ENCODE results near the gene PAXIP1. TPM values are rescaled to one million over a fixed set of nuclear protein-coding genes. Genes with fewer than 3 reads are reported as not detected.
"Not testable (repeated sequence)": the region's sequence is repeated elsewhere in the genome, so short reads cannot be mapped to it uniquely, and the experiment has no call there.

The PAXIP1 gene
- total and polyA plus RNA-seq, 2 donors (not counting 1 experiment from before 2014, with no cell fraction given) = 5.8 to 6.4 TPM

DNA sequence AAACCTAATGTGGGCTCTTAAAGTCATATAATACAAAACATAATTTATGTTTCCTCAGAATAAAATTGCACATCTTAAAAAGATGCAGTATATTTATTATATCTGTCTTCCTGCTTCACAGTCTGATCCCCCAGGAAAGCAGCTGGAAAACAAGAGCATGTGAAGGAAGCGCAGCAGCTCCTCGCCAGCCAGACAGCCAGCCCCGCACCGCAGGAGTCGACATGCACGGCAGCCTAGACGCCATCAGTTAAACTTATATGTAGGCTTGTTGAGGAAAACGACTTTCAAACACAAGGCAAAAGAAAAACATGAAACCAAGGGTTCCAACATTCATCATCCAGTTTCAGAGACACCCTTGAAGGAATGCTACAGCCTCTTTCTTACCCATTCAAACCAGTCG, 59.0 kb downstream of the PAXIP1 start:
- Histone ChIP-seq H3K4me2 (ENCODE audit: extremely low read depth, insufficient read depth, low read length) (no peak overlapping the region), H3K27me3 (ENCODE audit: control insufficient read depth, insufficient read depth, low read length) (no peaks in the 10 kb centered on the region), H3K4me3 (replicated peaks in 1 of 4; ENCODE audit: control extremely low read depth in 1 of 4, insufficient read depth in 1 of 4, low read depth in 3 of 4, low read length in 4 of 4) (no peak overlapping the region), H3K36me3 (ENCODE audit: control insufficient read depth, insufficient read depth, low read length) (peaks cover 10% of the 10 kb centered on the region), H3K27ac (ENCODE audit: insufficient read depth, low read length) (no peak overlapping the region), H3K4me1 (ENCODE audit: control insufficient read depth, extremely low read depth, insufficient read depth, low read length) (no peaks in the 10 kb centered on the region), H3K79me2 (ENCODE audit: control insufficient read depth, insufficient read depth, low read length) (no peaks in the 10 kb centered on the region), H3K9me3 (ENCODE audit: control insufficient read depth, insufficient read depth, low read depth, low read length) (no peaks in the 10 kb centered on the region), H2AFZ (ENCODE audit: low read length) (no peak overlapping the region), H3K9ac (ENCODE audit: insufficient read depth, low read length) (no peak overlapping the region), H4K20me1 (ENCODE audit: control insufficient read depth, extremely low read depth, insufficient read depth, low read length) (peaks cover under 1% of the 10 kb centered on the region)
- no peak for DNase-seq (ENCODE audit: low read depth in 2 of 2)
- TF ChIP-seq, protein P1, sequence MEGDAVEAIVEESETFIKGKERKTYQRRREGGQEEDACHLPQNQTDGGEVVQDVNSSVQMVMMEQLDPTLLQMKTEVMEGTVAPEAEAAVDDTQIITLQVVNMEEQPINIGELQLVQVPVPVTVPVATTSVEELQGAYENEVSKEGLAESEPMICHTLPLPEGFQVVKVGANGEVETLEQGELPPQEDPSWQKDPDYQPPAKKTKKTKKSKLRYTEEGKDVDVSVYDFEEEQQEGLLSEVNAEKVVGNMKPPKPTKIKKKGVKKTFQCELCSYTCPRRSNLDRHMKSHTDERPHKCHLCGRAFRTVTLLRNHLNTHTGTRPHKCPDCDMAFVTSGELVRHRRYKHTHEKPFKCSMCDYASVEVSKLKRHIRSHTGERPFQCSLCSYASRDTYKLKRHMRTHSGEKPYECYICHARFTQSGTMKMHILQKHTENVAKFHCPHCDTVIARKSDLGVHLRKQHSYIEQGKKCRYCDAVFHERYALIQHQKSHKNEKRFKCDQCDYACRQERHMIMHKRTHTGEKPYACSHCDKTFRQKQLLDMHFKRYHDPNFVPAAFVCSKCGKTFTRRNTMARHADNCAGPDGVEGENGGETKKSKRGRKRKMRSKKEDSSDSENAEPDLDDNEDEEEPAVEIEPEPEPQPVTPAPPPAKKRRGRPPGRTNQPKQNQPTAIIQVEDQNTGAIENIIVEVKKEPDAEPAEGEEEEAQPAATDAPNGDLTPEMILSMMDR (conservative IDR thresholded peaks at IDR 0.05 in 1 of 2, IDR thresholded peaks at IDR 0.05 in 1 of 2; ENCODE audit: low read depth in 1 of 2, low read length in 2 of 2) = no peak
- no peak for TF ChIP-seq EZH2 (IDR thresholded peaks at IDR 0.05; ENCODE audit: low read length, missing control alignments)

GRCh38 chr7:154942691-154943090, 60.2 kb downstream of the PAXIP1 start:
- H3K27me3 ChIP-seq (ENCODE audit: control insufficient read depth, insufficient read depth, low read length) = no peaks in the 10 kb centered on the region
- no peak overlapping the region for H2AFZ ChIP-seq (ENCODE audit: low read length)
- no peak overlapping the region for H3K4me3 ChIP-seq (replicated peaks in 1 of 4; ENCODE audit: control extremely low read depth in 1 of 4, insufficient read depth in 1 of 4, low read depth in 3 of 4, low read length in 4 of 4)
- peaks cover 10% of the 10 kb centered on the region for H3K36me3 ChIP-seq (ENCODE audit: control insufficient read depth, insufficient read depth, low read length)
- no peaks in the 10 kb centered on the region for H3K4me1 ChIP-seq (ENCODE audit: control insufficient read depth, extremely low read depth, insufficient read depth, low read length)
- no peaks in the 10 kb centered on the region for H3K79me2 ChIP-seq (ENCODE audit: control insufficient read depth, insufficient read depth, low read length)
- TF ChIP-seq, protein P1 (conservative IDR thresholded peaks at IDR 0.05 in 1 of 2, IDR thresholded peaks at IDR 0.05 in 1 of 2; ENCODE audit: low read depth in 1 of 2, low read length in 2 of 2) = no peak
- no peak for TF ChIP-seq EZH2 (IDR thresholded peaks at IDR 0.05; ENCODE audit: low read length, missing control alignments)
- DNase-seq (ENCODE audit: low read depth in 2 of 2) = no peak
- no peak overlapping the region for H3K9ac ChIP-seq (ENCODE audit: insufficient read depth, low read length)
- H3K4me2 ChIP-seq (ENCODE audit: extremely low read depth, insufficient read depth, low read length) = no peak overlapping the region
- H3K9me3 ChIP-seq (ENCODE audit: control insufficient read depth, insufficient read depth, low read depth, low read length) = no peaks in the 10 kb centered on the region
- no peak overlapping the region for H3K27ac ChIP-seq (ENCODE audit: insufficient read depth, low read length)
- H4K20me1 ChIP-seq (ENCODE audit: control insufficient read depth, extremely low read depth, insufficient read depth, low read length) = no peaks in the 10 kb centered on the region

DNA sequence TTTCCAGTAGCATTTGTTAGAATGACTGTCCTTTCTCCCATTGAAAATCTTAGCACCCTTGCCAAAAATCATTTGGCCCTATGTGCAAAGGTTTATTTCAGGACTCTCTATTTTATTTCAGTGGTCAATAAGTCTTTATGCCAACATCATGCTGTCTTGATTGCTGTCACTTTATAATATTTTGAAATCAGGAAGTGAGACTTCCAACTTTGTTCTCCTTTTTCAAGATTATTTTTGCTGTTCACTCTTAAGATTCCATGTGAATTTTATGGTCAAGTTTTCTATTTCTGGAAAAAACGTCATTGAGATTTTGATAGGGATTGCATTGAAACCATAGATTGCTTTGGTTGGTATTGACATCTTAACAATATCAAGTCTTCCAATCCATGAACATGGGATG, 65.1 kb downstream of the PAXIP1 start:
- Histone ChIP-seq H3K27ac (ENCODE audit: insufficient read depth, low read length) (no peak overlapping the region), H3K27me3 (ENCODE audit: control insufficient read depth, insufficient read depth, low read length) (no peaks in the 10 kb centered on the region), H3K79me2 (ENCODE audit: control insufficient read depth, insufficient read depth, low read length) (no peaks in the 10 kb centered on the region), H4K20me1 (ENCODE audit: control insufficient read depth, extremely low read depth, insufficient read depth, low read length) (no peaks in the 10 kb centered on the region), H3K36me3 (ENCODE audit: control insufficient read depth, insufficient read depth, low read length) (no peaks in the 10 kb centered on the region), H3K9me3 (ENCODE audit: control insufficient read depth, insufficient read depth, low read depth, low read length) (no peaks in the 10 kb centered on the region), H3K4me2 (ENCODE audit: extremely low read depth, insufficient read depth, low read length) (no peak overlapping the region), H3K4me1 (ENCODE audit: control insufficient read depth, extremely low read depth, insufficient read depth, low read length) (no peaks in the 10 kb centered on the region), H3K9ac (ENCODE audit: insufficient read depth, low read length) (no peak overlapping the region), H3K4me3 (replicated peaks in 1 of 4; ENCODE audit: control extremely low read depth in 1 of 4, insufficient read depth in 1 of 4, low read depth in 3 of 4, low read length in 4 of 4) (no peak overlapping the region), H2AFZ (ENCODE audit: low read length) (no peak overlapping the region)
- DNase-seq (ENCODE audit: low read depth in 2 of 2) = no peak
- TF ChIP-seq, protein P1 (conservative IDR thresholded peaks at IDR 0.05 in 1 of 2, IDR thresholded peaks at IDR 0.05 in 1 of 2; ENCODE audit: low read depth in 1 of 2, low read length in 2 of 2) = no peak
- no peak for TF ChIP-seq EZH2 (IDR thresholded peaks at IDR 0.05; ENCODE audit: low read length, missing control alignments)

GRCh38 chr7:154934353-154934952, 68.5 kb downstream of the PAXIP1 start:
- not testable (repeated sequence) for H3K9ac ChIP-seq (ENCODE audit: insufficient read depth, low read length); H3K79me2 ChIP-seq (ENCODE audit: control insufficient read depth, insufficient read depth, low read length); H3K27ac ChIP-seq (ENCODE audit: insufficient read depth, low read length); H3K27me3 ChIP-seq (ENCODE audit: control insufficient read depth, insufficient read depth, low read length); H3K4me2 ChIP-seq (ENCODE audit: extremely low read depth, insufficient read depth, low read length); H3K9me3 ChIP-seq (ENCODE audit: control insufficient read depth, insufficient read depth, low read depth, low read length); H4K20me1 ChIP-seq (ENCODE audit: control insufficient read depth, extremely low read depth, insufficient read depth, low read length); H3K4me1 ChIP-seq (ENCODE audit: control insufficient read depth, extremely low read depth, insufficient read depth, low read length); H3K36me3 ChIP-seq (ENCODE audit: control insufficient read depth, insufficient read depth, low read length); H3K4me3 ChIP-seq (replicated peaks in 1 of 4; ENCODE audit: control extremely low read depth in 1 of 4, insufficient read depth in 1 of 4, low read depth in 3 of 4, low read length in 4 of 4); H2AFZ ChIP-seq (ENCODE audit: low read length); DNase-seq (ENCODE audit: low read depth in 2 of 2)
